Lung microvascular endothelial cell (primary cell): ENCODE data around the gene ZNF616. TPM values are rescaled to one million over a fixed set of nuclear protein-coding genes. Genes with fewer than 3 reads are reported as not detected.

Experiments
- DNase-seq, 2 donors: peaks; one replicate each; pipeline versions ENCODE4 v3.0.0 to v3.0.0-alpha.2; 2010; ENCODE audit warnings: low read depth in 2 of 2
- total RNA-seq: library from RNA; depleted of rRNA; stranded (reverse); fragments of >200 nt; gene quantifications from 2 replicates; pipeline ENCODE4 v1.2.1, GENCODE V29; 2014

The ZNF616 gene
- total RNA-seq: 5.0 and 5.6 TPM in 2 replicates

GRCh38 chr19:52139252-52140031, at the start of gene ZNF616:
TSS of gene ZNF616 (minus strand) at chr19:52139938. CDS start at chr19:52130512, 9,426 bp downstream.
- DNase-seq: peak; percentile 94 to 96

- DNase-seq: peak; percentile 76 to 82
Observed at GRCh38 chr19:52188822-52189734, 49.3 kb upstream of the ZNF616 start.

- DNase-seq: no peak
Observed at GRCh38 chr19:52187407-52187806, 47.7 kb upstream of the ZNF616 start.

GRCh38 chr19:52176574-52176973, 36.8 kb upstream of the ZNF616 start:
- no peak for DNase-seq

GRCh38 chr19:52172347-52172746, 32.6 kb upstream of the ZNF616 start:
- no peak for DNase-seq

- DNase-seq: peak; percentile 73 to 84
Observed at GRCh38 chr19:52171321-52172169, 31.8 kb upstream of the ZNF616 start, which contains the start of gene ZNF836. TSS of gene ZNF836 (minus strand) at chr19:52171621. CDS start at chr19:52168072, 3,549 bp downstream.

- DNase-seq: peak; percentile 16 to 26
Observed at GRCh38 chr19:52170863-52171320, 31.2 kb upstream of the ZNF616 start.

GRCh38 chr19:52170304-52170703, 30.6 kb upstream of the ZNF616 start:
- peak in 1 of 2 donors; percentile 5 for DNase-seq

GRCh38 chr19:52155596-52156359, 16.0 kb upstream of the ZNF616 start:
- DNase-seq: no peak

GRCh38 chr19:52148256-52148655, 8.5 kb upstream of the ZNF616 start:
- peak; percentile 27 to 40 for DNase-seq

GRCh38 chr19:52142001-52142595, 2.4 kb upstream of the ZNF616 start:
- no peak for DNase-seq

GRCh38 chr19:52141203-52141602, 1.5 kb upstream of the ZNF616 start:
- DNase-seq: no peak

- DNase-seq: no peak
Observed at GRCh38 chr19:52140032-52140710, 433 bp upstream of the ZNF616 start.

GRCh38 chr19:52138983-52139251, 821 bp downstream of the ZNF616 start:
- DNase-seq: no peak

GRCh38 chr19:52138278-52138982, 1.3 kb downstream of the ZNF616 start:
- peak; percentile 28 to 33 for DNase-seq

- no peak for DNase-seq
Observed at GRCh38 chr19:52120286-52120685, 19.5 kb downstream of the ZNF616 start.

- no peak for DNase-seq
Observed at GRCh38 chr19:52115526-52116053, 24.1 kb downstream of the ZNF616 start.

- DNase-seq: no peak
Observed at GRCh38 chr19:52114691-52115090, 25.0 kb downstream of the ZNF616 start.

GRCh38 chr19:52112624-52113023, 27.1 kb downstream of the ZNF616 start:
- no peak for DNase-seq
